Pancreas (tissue), 10 donors: Measurements from ENCODE around the gene PTPN5. TPM values are rescaled to one million over a fixed set of nuclear protein-coding genes. Genes with fewer than 3 reads are reported as not detected.

Source experiments
- ATAC-seq, 4 donors: fragments of 200-7000 bp; cut with Tn5 transposase; one replicate each; pipeline versions ENCODE4 v1.8.0 to v1.9.1; 2020; ENCODE audit warnings: mild to moderate bottlenecking in 4 of 4, moderate library complexity in 4 of 4
- DNase-seq, 6 donors: peaks; one replicate each; pipeline ENCODE4 v3.0.0-alpha.2; 2020
- FAIRE-seq: peaks from 2 replicates; lab custom pipeline; 2012; peaks lifted over from hg19 to GRCh38; lab: Jason Lieb, UNC
- H3K27ac ChIP-seq, 4 donors: fragments of 200-600 bp; sonication (generic); 1 replicate in 3 of 4; 2 replicates in 1 of 4; pipeline versions ENCODE4 v1.5.0 to v1.8.0; 2020
- H3K27me3 ChIP-seq, 4 donors: fragments of 200-600 bp; one replicate each; pipeline ENCODE4 v1.8.0; 2021
- H3K36me3 ChIP-seq, 3 donors: fragments of 200-600 bp; sonication (generic) in 1 of 3; one replicate each; pipeline versions ENCODE4 v1.5.0 to v1.8.0; 2020 to 2021
- H3K4me1 ChIP-seq, 3 donors: fragments of 200-600 bp; one replicate each; pipeline ENCODE4 v1.8.0; 2021
- H3K4me3 ChIP-seq, 4 donors: fragments of 200-600 bp; sonication (generic) in 2 of 4; one replicate each; pipeline versions ENCODE4 v1.5.0 to v1.8.0; 2020 to 2021
- H3K9me3 ChIP-seq, 4 donors: fragments of 200-600 bp; one replicate each; pipeline ENCODE4 v1.8.0; 2021
- CTCF ChIP-seq, 4 donors: fragments of 200-600 bp; sonication (generic) in 3 of 4; IDR thresholded peaks; one replicate each; pipeline versions ENCODE4 v1.5.0 to v1.8.0; 2021; ENCODE audit warnings: antibody characterized with exemption in 4 of 4
- WGBS, 2 donors: extraction: QIAGEN DNeasy Blood & Tissue Kit; methylation state at CpG; one replicate each; pipeline ENCODE4 v1.1.7; 2013; 5-methylcytosine and 5-hydroxymethylcytosine counted together
- intact Hi-C, 3 donors: fragments of 100-400 bp; cut with DNase I; formaldehyde crosslinking; loops; one replicate each; pipeline versions ENCODE4 v1.11.1 to v1.14.2; 2022
- polyA plus RNA-seq, 2 donors: library from polyadenylated mRNA; stranded (reverse); fragments of 200-250 nt; gene quantifications; one replicate each; pipeline ENCODE4 v1.2.3, GENCODE V29; 2013
- total RNA-seq, 6 donors: library from RNA; stranded (reverse); fragmentation: NEBNext Ultra II Directional in 4 of 6; extraction: Animal tissue kit (Norgen Biotek cat#: 25700) in 4 of 6; gene quantifications; one replicate each; pipeline versions ENCODE4 v1.2.1 to v1.2.4, GENCODE V29; 2021 to 2023
- donor health status: healthy with polysubstance abuse.
- donor health status: DM: no; HTN: no; CAD: no; lungs with moderate emphysema.
- donor health status: DM: no; HTN: no; CAD: no.
- donor health status: control.
- donor health status: control.
- donor health status: Bipolar disorder and iron deficiency.
- donor health status: DM: yes; HTN: yes; CAD: no.
- donor health status: DM: no; HTN: no; CAD: no.
- donor health status: DM: no; HTN: no; CAD: no.
- donor health status: DM: yes; HTN: yes; CAD: no.

PTPN5 gene
- total and polyA plus RNA-seq, 8 donors, result 0.09 to 1.3 (median 0.38) TPM

- H3K4me1 ChIP-seq, result no peaks in the 10 kb centered on the region
- H3K4me3 ChIP-seq, result no peak overlapping the region
- ATAC-seq, result no peak
- intact Hi-C loops, result no loop called here
- no peaks in the 10 kb centered on the region for H3K27me3 ChIP-seq
- 68 to 70% methylated on average over 3 of the region's 3 CpGs for WGBS, 2 donors
- no peaks in the 10 kb centered on the region for H3K36me3 ChIP-seq
- H3K27ac ChIP-seq, result no peak overlapping the region
- TF ChIP-seq CTCF (IDR thresholded peaks at IDR 0.05), result no peak
- no peaks in the 10 kb centered on the region for H3K9me3 ChIP-seq
- no peak for FAIRE-seq
- DNase-seq, result no peak
Measured at GRCh38 chr11:18773681-18774080, 17.9 kb downstream of the PTPN5 start.

- no peak overlapping the region for H3K27ac ChIP-seq
- H3K27me3 ChIP-seq, result no peaks in the 10 kb centered on the region
- no peak for ATAC-seq
- DNase-seq, result no peak
- no peak overlapping the region for H3K4me3 ChIP-seq
- H3K9me3 ChIP-seq, result no peaks in the 10 kb centered on the region
- WGBS, 2 donors, result 69 to 77% methylated on average over 8 of the region's 8 CpGs
- FAIRE-seq, result no peak
- intact Hi-C loops, result no loop called here
- TF ChIP-seq CTCF (IDR thresholded peaks at IDR 0.05), result no peak
- no peaks in the 10 kb centered on the region for H3K4me1 ChIP-seq
- no peaks in the 10 kb centered on the region for H3K36me3 ChIP-seq
Measured at GRCh38 chr11:18773104-18773503, 18.5 kb downstream of the PTPN5 start.

- H3K27me3 ChIP-seq, result no peaks in the 10 kb centered on the region
- no peak overlapping the region for H3K27ac ChIP-seq
- ATAC-seq, result no peak
- 65 to 66% methylated on average over 5 of the region's 5 CpGs for whole genome bisulfite sequencing, 2 donors
- no peak for FAIRE-seq
- H3K4me3 ChIP-seq, result no peak overlapping the region
- no peak for DNase-seq
- no peaks in the 10 kb centered on the region for H3K9me3 ChIP-seq
- no peaks in the 10 kb centered on the region for H3K4me1 ChIP-seq
- no peaks in the 10 kb centered on the region for H3K36me3 ChIP-seq
- intact Hi-C loops, result no loop called here
- TF ChIP-seq CTCF (IDR thresholded peaks at IDR 0.05), result no peak
Measured at GRCh38 chr11:18772211-18772610, 19.4 kb downstream of the PTPN5 start.

- ATAC-seq, result no peak
- 69 to 76% methylated on average over 13 of the region's 13 CpGs for WGBS, 2 donors
- H3K27me3 ChIP-seq, result no peaks in the 10 kb centered on the region
- FAIRE-seq, result no peak
- intact Hi-C loops, result no loop called here
- no peak overlapping the region for H3K27ac ChIP-seq
- no peak overlapping the region for H3K4me3 ChIP-seq
- no peaks in the 10 kb centered on the region for H3K9me3 ChIP-seq
- no peak for DNase-seq
- no peak for TF ChIP-seq CTCF (IDR thresholded peaks at IDR 0.05)
- H3K36me3 ChIP-seq, result no peaks in the 10 kb centered on the region
- H3K4me1 ChIP-seq, result no peaks in the 10 kb centered on the region
Measured at GRCh38 chr11:18771266-18772035, 20.1 kb downstream of the PTPN5 start.

GRCh38 chr11:18770479-18771125 lies 21.0 kb downstream of the PTPN5 start:
- 64 to 71% methylated on average over 11 of the region's 11 CpGs for WGBS, 2 donors
- Histone ChIP-seq H3K9me3 (no peaks in the 10 kb centered on the region), H3K27ac (no peak overlapping the region), H3K4me1 (no peaks in the 10 kb centered on the region), H3K4me3 (no peak overlapping the region), H3K36me3 (no peaks in the 10 kb centered on the region), H3K27me3 (no peaks in the 10 kb centered on the region)
- intact Hi-C loops, result no loop called here
- no peak for TF ChIP-seq CTCF (IDR thresholded peaks at IDR 0.05)
- no peak for DNase-seq
- no peak for ATAC-seq
- no peak for FAIRE-seq
